ENCODE measurements around the gene RGL1.

The RGL1 gene

DNA sequence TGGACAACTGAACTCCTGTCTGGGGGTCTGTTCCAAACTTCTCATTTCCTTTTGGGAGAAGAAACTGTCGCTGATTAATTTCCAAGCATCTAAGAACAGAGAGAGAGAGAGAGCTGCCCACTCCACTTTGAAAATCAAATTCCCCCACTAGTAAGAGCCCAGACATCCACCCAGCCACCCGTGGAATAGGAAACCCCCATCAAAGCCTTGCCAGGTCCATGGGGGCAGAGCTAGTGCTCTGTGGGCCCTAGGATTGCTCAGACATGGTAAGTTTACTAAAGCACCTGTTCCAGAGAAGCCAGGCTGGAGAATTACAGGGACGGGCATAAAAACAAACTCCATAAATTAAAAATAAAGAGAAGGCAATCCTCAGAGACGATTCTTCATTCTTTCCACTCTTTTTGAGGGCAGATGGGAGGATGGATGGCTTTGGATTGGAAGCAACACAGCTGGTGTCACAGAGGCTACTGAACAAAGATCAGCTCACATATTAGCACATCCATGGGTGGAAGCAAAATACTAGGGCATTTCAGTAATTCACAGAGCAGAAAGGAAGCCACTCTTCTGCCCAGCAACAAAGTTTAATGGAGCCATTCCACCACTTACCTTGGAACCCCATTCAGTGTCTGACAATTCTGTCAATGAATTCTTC is 128.7 kb downstream of the RGL1 start:
- Histone ChIP-seq H3K27me3 (replicated peaks; ENCODE audit: control insufficient read depth, insufficient read depth, low read length) (no peaks in the 10 kb centered on the region), H3K4me3 (replicated peaks; ENCODE audit: low read depth, low read length) (no peak overlapping the region), H3K36me3 (ENCODE audit: control insufficient read depth, insufficient read depth, low read length) (peaks cover 2% of the 10 kb centered on the region; the same call in 1 of the 2 replicates)
- TF ChIP-seq, protein P1, sequence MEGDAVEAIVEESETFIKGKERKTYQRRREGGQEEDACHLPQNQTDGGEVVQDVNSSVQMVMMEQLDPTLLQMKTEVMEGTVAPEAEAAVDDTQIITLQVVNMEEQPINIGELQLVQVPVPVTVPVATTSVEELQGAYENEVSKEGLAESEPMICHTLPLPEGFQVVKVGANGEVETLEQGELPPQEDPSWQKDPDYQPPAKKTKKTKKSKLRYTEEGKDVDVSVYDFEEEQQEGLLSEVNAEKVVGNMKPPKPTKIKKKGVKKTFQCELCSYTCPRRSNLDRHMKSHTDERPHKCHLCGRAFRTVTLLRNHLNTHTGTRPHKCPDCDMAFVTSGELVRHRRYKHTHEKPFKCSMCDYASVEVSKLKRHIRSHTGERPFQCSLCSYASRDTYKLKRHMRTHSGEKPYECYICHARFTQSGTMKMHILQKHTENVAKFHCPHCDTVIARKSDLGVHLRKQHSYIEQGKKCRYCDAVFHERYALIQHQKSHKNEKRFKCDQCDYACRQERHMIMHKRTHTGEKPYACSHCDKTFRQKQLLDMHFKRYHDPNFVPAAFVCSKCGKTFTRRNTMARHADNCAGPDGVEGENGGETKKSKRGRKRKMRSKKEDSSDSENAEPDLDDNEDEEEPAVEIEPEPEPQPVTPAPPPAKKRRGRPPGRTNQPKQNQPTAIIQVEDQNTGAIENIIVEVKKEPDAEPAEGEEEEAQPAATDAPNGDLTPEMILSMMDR (IDR thresholded peaks at IDR 0.05; ENCODE audit: insufficient read depth, low read length, poor library complexity, severe bottlenecking): no peak
- no peak for DNase-seq (ENCODE audit: extremely low read depth, insufficient read length)

GRCh38 chr1:183934314-183934713 is 129.4 kb downstream of the RGL1 start:
- H3K27me3 ChIP-seq (replicated peaks; ENCODE audit: control insufficient read depth, insufficient read depth, low read length): no peaks in the 10 kb centered on the region
- TF ChIP-seq, protein P1 (IDR thresholded peaks at IDR 0.05; ENCODE audit: insufficient read depth, low read length, poor library complexity, severe bottlenecking): no peak
- no peak overlapping the region for H3K4me3 ChIP-seq (replicated peaks; ENCODE audit: low read depth, low read length)
- H3K36me3 ChIP-seq (ENCODE audit: control insufficient read depth, insufficient read depth, low read length): peaks cover 2% of the 10 kb centered on the region; the same call in 1 of the 2 replicates
- DNase-seq (ENCODE audit: extremely low read depth, insufficient read length): no peak

GRCh38 chr1:183936009-183936408 is 131.1 kb downstream of the RGL1 start:
- TF ChIP-seq, protein P1 (IDR thresholded peaks at IDR 0.05; ENCODE audit: insufficient read depth, low read length, poor library complexity, severe bottlenecking): no peak
- Histone ChIP-seq H3K36me3 (ENCODE audit: control insufficient read depth, insufficient read depth, low read length) (no peaks in the 10 kb centered on the region), H3K4me3 (replicated peaks; ENCODE audit: low read depth, low read length) (no peak overlapping the region), H3K27me3 (replicated peaks; ENCODE audit: control insufficient read depth, insufficient read depth, low read length) (no peaks in the 10 kb centered on the region; the same call in 1 of the 2 replicates)
- no peak for DNase-seq (ENCODE audit: extremely low read depth, insufficient read length)

DNA sequence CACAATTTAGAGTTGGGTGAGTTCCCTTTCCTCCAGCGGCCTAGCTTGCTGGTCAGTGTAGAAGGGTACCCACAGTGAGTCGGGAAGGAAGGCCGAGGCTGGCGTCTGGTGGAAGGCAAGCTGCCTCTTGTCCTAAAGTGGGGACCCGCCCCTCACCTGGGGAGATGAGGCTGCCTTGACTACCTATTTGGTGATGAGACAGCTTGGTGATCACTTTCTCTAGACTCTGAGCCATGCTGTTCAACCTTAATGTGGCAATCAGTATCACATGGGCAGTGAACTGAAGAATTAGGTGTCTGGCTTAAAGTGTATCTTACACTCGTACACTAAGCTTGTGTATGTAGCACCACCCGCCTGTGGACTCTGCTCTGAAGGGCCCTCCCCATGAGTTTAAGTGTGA is 131.9 kb downstream of the RGL1 start:
- no peaks in the 10 kb centered on the region for H3K36me3 ChIP-seq (ENCODE audit: control insufficient read depth, insufficient read depth, low read length)
- TF ChIP-seq, protein P1 (IDR thresholded peaks at IDR 0.05; ENCODE audit: insufficient read depth, low read length, poor library complexity, severe bottlenecking): no peak
- H3K4me3 ChIP-seq (replicated peaks; ENCODE audit: low read depth, low read length): no peak overlapping the region
- no peak for DNase-seq (ENCODE audit: extremely low read depth, insufficient read length)
- no peaks in the 10 kb centered on the region; the same call in 1 of the 2 replicates for H3K27me3 ChIP-seq (replicated peaks; ENCODE audit: control insufficient read depth, insufficient read depth, low read length)

DNA sequence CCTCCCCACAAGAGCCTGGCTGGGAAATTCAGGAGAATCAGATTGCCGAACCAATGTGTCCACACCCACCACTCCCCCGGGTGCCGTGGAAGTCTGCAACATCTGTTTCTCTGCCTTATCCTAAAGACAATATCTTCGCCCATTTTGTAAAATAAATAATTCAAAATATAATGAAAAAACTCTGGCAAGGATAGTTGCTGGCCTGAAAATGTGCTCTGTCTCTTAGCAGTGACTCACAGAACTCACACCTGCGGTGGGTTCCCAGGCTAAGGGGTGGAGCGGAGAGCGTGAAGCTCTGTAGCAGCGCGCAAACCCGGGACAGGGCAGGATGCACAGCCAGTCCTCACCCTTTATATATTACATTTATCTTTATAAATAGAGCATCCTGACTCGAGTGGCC is 132.7 kb downstream of the RGL1 start:
- no peaks in the 10 kb centered on the region; the same call in 1 of the 2 replicates for H3K27me3 ChIP-seq (replicated peaks; ENCODE audit: control insufficient read depth, insufficient read depth, low read length)
- no peak overlapping the region for H3K4me3 ChIP-seq (replicated peaks; ENCODE audit: low read depth, low read length)
- no peak for DNase-seq (ENCODE audit: extremely low read depth, insufficient read length)
- H3K36me3 ChIP-seq (ENCODE audit: control insufficient read depth, insufficient read depth, low read length): no peaks in the 10 kb centered on the region
- TF ChIP-seq, protein P1 (IDR thresholded peaks at IDR 0.05; ENCODE audit: insufficient read depth, low read length, poor library complexity, severe bottlenecking): no peak

All from GM06990 (cell line).